SK-N-SH treated with all-trans-retinoic acid at 6 μM for 48 hours (cell line): ENCODE measurements around the gene HTR6.

Experiments used
- OSR1 ChIP-seq: fragments of 250-450 bp; sonication (Bioruptor Pico); IDR thresholded peaks from 2 replicates; pipeline ENCODE4 v1.8.0; 2022; ENCODE audit warnings: moderate library complexity, mild to moderate bottlenecking, inconsistent platforms
- TF ChIP-seq, protein P1 (sequence below): fragments of 250-450 bp; sonication (Bioruptor Pico); IDR thresholded peaks from 2 replicates; pipeline ENCODE4 v1.8.0; 2020; ENCODE audit warnings: mild to moderate bottlenecking, moderate library complexity, borderline replicate concordance

DNA sequence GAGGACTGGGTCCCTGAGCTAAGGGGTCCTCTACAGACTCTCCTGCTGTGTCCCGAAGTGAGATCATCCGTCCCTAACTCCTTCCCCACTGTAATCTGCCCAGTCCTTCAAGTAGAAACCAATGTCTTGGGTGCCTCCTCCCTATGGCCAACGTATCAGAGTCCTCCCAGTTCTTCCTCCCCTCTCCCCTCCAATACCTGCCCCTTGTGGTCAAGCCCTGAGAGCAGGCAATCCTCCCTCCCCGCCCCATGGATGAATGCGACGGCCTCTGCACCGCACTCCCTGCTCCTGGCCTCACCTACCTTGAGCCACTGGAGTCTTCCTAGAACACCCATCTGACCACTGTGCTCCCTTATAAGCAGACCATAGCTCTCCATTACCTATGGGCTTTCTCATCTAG is 31.1 kb downstream of the HTR6 start:
- TF ChIP-seq, protein P1, sequence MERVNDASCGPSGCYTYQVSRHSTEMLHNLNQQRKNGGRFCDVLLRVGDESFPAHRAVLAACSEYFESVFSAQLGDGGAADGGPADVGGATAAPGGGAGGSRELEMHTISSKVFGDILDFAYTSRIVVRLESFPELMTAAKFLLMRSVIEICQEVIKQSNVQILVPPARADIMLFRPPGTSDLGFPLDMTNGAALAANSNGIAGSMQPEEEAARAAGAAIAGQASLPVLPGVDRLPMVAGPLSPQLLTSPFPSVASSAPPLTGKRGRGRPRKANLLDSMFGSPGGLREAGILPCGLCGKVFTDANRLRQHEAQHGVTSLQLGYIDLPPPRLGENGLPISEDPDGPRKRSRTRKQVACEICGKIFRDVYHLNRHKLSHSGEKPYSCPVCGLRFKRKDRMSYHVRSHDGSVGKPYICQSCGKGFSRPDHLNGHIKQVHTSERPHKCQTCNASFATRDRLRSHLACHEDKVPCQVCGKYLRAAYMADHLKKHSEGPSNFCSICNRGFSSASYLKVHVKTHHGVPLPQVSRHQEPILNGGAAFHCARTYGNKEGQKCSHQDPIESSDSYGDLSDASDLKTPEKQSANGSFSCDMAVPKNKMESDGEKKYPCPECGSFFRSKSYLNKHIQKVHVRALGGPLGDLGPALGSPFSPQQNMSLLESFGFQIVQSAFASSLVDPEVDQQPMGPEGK: no peak
- TF ChIP-seq OSR1 (CRISPR knock-in tag): no peak
